Endothelial cell of umbilical vein (primary cell): ENCODE measurements around the gene ZNF219. TPM values are rescaled to one million over a fixed set of nuclear protein-coding genes. Genes with fewer than 3 reads are reported as not detected.

Experiments used
- BruUV-seq: library from RNA; stranded (reverse); fragments of 400-500 nt; replicated peaks from 2 replicates; lab custom pipeline; 2021; lab: Mats Ljungman, UMichigan
- CTCF ChIA-PET: fragments of 300-600, 350-600 bp; sonication (Branson Sonifier 250); formaldehyde crosslinking; loops from one replicate; lab custom pipeline; 2021; ENCODE audit warnings: antibody characterized with exemption, inconsistent platforms; lab: Charles Lee
- POLR2A ChIA-PET: fragments of 300-600, 350-600 bp; sonication (Branson Sonifier 250); formaldehyde crosslinking; loops from one replicate; lab custom pipeline; 2021; ENCODE audit warnings: antibody characterized with exemption, inconsistent platforms; lab: Charles Lee
- DNase-seq: peaks from one replicate; pipeline ENCODE4 v3.0.0-alpha.2; 2011; ENCODE audit warnings: low read depth, low spot score
- FAIRE-seq: peaks from 2 replicates; lab custom pipeline; 2011; peaks lifted over from hg19 to GRCh38; lab: Jason Lieb, UNC
- H2AFZ ChIP-seq: 2 replicates; pipeline ENCODE4 v1.6.0; 2012; ENCODE audit warnings: low read depth, low read length, control low read depth, inconsistent platforms
- H3K27ac ChIP-seq: 2 replicates; pipeline ENCODE4 v1.5.1; 2011; ENCODE audit warnings: low read depth, mild to moderate bottlenecking, control low read depth, low read length, moderate library complexity; ENCODE audit not compliant: insufficient read depth
- H3K27me3 ChIP-seq, 2 experiments: 2 replicates each; pipeline versions ENCODE4 v1.6.0 to v1.6.1; 2011; ENCODE audit warnings: low read length in 2 of 2, mixed read lengths in 1 of 2; ENCODE audit not compliant: control insufficient read depth in 2 of 2, insufficient read depth in 2 of 2
- H3K36me3 ChIP-seq, 2 experiments: 2 replicates in 1 of 2; 3 replicates in 1 of 2; pipeline ENCODE4 v1.5.1; 2011; ENCODE audit warnings: low read length in 2 of 2, mild to moderate bottlenecking in 1 of 2, moderate library complexity in 1 of 2; ENCODE audit not compliant: control insufficient read depth in 2 of 2, insufficient read depth in 2 of 2; ENCODE audit errors: extremely low read depth in 1 of 2
- H3K4me1 ChIP-seq: 3 replicates; pipeline ENCODE4 v1.5.1; 2011; ENCODE audit warnings: mild to moderate bottlenecking, low read length; ENCODE audit not compliant: control insufficient read depth, insufficient read depth; ENCODE audit errors: extremely low read depth
- H3K4me2 ChIP-seq: 2 replicates; pipeline ENCODE4 v1.6.1; 2011; ENCODE audit warnings: low read length, control low read depth, mixed read lengths; ENCODE audit not compliant: insufficient read depth
- H3K4me3 ChIP-seq, 3 experiments: fragments of 200-600 bp in 1 of 3; sonication (generic), shearing (Covaris generic) in 1 of 3; replicated peaks in 1 of 3; 2 replicates each; pipeline ENCODE4 v1.5.1; 2011 to 2016; ENCODE audit warnings: control low read depth in 3 of 3, low read length in 3 of 3, mild to moderate bottlenecking in 2 of 3, inconsistent platforms in 1 of 3, low read depth in 1 of 3, moderate library complexity in 1 of 3; ENCODE audit not compliant: insufficient read depth in 1 of 3
- H3K79me2 ChIP-seq: 2 replicates; pipeline ENCODE4 v1.6.0; 2012; ENCODE audit warnings: low read length, inconsistent platforms; ENCODE audit not compliant: control insufficient read depth, insufficient read depth
- H3K9ac ChIP-seq: replicated peaks from 2 replicates; pipeline ENCODE3; 2011; ENCODE audit warnings: low read length, control low read depth; ENCODE audit not compliant: insufficient read depth; ENCODE audit errors: extremely low read depth
- H3K9me1 ChIP-seq: replicated peaks from 3 replicates; pipeline ENCODE4 v1.6.0; 2011; ENCODE audit warnings: mild to moderate bottlenecking, low read length; ENCODE audit not compliant: control insufficient read depth, insufficient read depth; ENCODE audit errors: extremely low read depth
- H3K9me3 ChIP-seq: replicated peaks from 2 replicates; pipeline ENCODE4 v1.5.1; 2012; ENCODE audit warnings: low read length, inconsistent platforms; ENCODE audit not compliant: control insufficient read depth, insufficient read depth
- H4K20me1 ChIP-seq: replicated peaks from 2 replicates; pipeline ENCODE3; 2011; ENCODE audit warnings: mild to moderate bottlenecking, low read length; ENCODE audit not compliant: control insufficient read depth, insufficient read depth; ENCODE audit errors: extremely low read depth
- EZH2 ChIP-seq: IDR thresholded peaks from 2 replicates; pipeline ENCODE4 v1.6.1; 2012; ENCODE audit warnings: borderline replicate concordance, low read depth, mild to moderate bottlenecking, moderate library complexity, low read length, inconsistent platforms; ENCODE audit not compliant: severe bottlenecking
- FOS ChIP-seq: IDR thresholded peaks from 2 replicates; pipeline ENCODE4 v1.6.1; 2011; ENCODE audit warnings: mild to moderate bottlenecking, low read length, moderate library complexity, borderline replicate concordance; ENCODE audit not compliant: insufficient read depth
- GATA2 ChIP-seq: IDR thresholded peaks from 2 replicates; pipeline ENCODE4 v1.7.0; 2011; ENCODE audit warnings: low read depth, mild to moderate bottlenecking, moderate library complexity, mixed read lengths, low read length; ENCODE audit not compliant: insufficient read length, insufficient read depth
- JUN ChIP-seq: IDR thresholded peaks from 2 replicates; pipeline ENCODE4 v1.6.1; 2011; ENCODE audit warnings: borderline replicate concordance, low read depth; ENCODE audit not compliant: insufficient read length, insufficient read depth
- MYC ChIP-seq: IDR thresholded peaks from one replicate; pipeline ENCODE4 v1.6.1; 2011; ENCODE audit warnings: mild to moderate bottlenecking, low read depth, low read length
- POLR2A ChIP-seq: IDR thresholded peaks from 2 replicates; pipeline ENCODE4 v1.6.1; 2012; ENCODE audit warnings: low read depth, mild to moderate bottlenecking, control low read depth, low read length
- POLR2AphosphoS5 ChIP-seq: IDR thresholded peaks from 2 replicates; pipeline ENCODE4 v1.6.1; 2012; ENCODE audit warnings: low read depth, mild to moderate bottlenecking, control low read depth, low read length, moderate library complexity; ENCODE audit not compliant: insufficient read depth
- dilution Hi-C: fragments of 300-500 bp; cut with MboI; formaldehyde crosslinking; loops from one replicate; pipeline ENCODE4 v1.15.0; 2019; ENCODE audit warnings: low sequenced_read_pairs; ENCODE audit not compliant: extremely low pct_ligation_motif_present
- intact Hi-C: fragments of 100-400 bp; cut with micrococcal nuclease; formaldehyde crosslinking; loops from one replicate; pipeline ENCODE4 v1.10.0; 2022
- polyA plus RNA-seq, 4 experiments: library from polyadenylated mRNA; depleted of rRNA in 3 of 4; stranded (reverse) in 3 of 4; unstranded in 1 of 4; fragments of >200 nt; gene quantifications; 2 replicates each; pipeline versions ENCODE4 v1.2.1 to v1.2.3, GENCODE V29; 2011 to 2012; ENCODE audit warnings: missing spikeins in 1 of 4
- total RNA-seq: library from RNA; stranded (reverse); gene quantifications from 2 replicates; pipeline ENCODE4 v1.2.3, GENCODE V29; 2021
- TF ChIP-seq, protein P1 (sequence below), 2 donors: IDR thresholded peaks; 1 replicate in 1 of 2; 2 replicates in 1 of 2; pipeline ENCODE4 v1.5.1; 2011; ENCODE audit warnings: low read length in 2 of 2, mild to moderate bottlenecking in 2 of 2, moderate library complexity in 2 of 2, control low read depth in 1 of 2, inconsistent platforms in 1 of 2, low read depth in 1 of 2; ENCODE audit not compliant: insufficient read depth in 1 of 2; ENCODE audit errors: extremely low read depth in 1 of 2
- TF ChIP-seq, protein P2 (sequence below): IDR thresholded peaks from 2 replicates; pipeline ENCODE4 v1.6.1; 2011; ENCODE audit not compliant: insufficient read depth, insufficient read length

ZNF219 gene
- total and polyA plus RNA-seq, 2 donors (not counting 3 experiments of a cell fraction or from before 2014, with no cell fraction given) = 13.2 to 15.2 TPM

DNA sequence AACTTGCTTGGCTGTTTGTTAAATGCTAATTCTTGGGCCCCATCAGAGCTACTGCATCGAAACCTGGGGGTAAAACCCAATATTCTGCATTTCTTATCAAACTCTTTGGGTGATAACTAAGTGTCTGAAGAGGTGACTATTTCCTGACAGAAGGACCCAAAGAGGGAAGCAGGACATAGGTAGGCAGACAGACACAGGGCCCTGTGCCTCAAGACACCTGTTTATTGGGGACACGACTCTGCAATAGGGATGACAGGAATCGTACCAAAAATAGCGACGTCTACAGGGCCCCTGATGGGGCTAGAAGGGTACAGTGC, 8.6 kb downstream of the ZNF219 start:
- H3K27ac ChIP-seq = no peak overlapping the region
- no peaks in the 10 kb centered on the region for H3K27me3 ChIP-seq
- peaks cover 0 to 3% of the 10 kb centered on the region in 2 experiments for H3K36me3 ChIP-seq
- no peaks in the 10 kb centered on the region for H3K4me1 ChIP-seq
- no peak overlapping the region for H3K9ac ChIP-seq
- CTCF ChIA-PET = interaction anchor here (0.9 to 5.8 kb wide), 7 partner anchors 11 to 75 kb away, joined by 3 to 60 read pairs (median 17); partner anchors contain the start of gene ARHGEF40
- H3K9me1 ChIP-seq = no peaks in the 10 kb centered on the region
- no peak overlapping the region for H3K4me3 ChIP-seq
- H2AFZ ChIP-seq = no peak overlapping the region
- H4K20me1 ChIP-seq = no peaks in the 10 kb centered on the region
- H3K4me2 ChIP-seq = no peak overlapping the region
- TF ChIP-seq POLR2AphosphoS5 = no peak
- TF ChIP-seq JUN = no peak
- TF ChIP-seq, protein P1, sequence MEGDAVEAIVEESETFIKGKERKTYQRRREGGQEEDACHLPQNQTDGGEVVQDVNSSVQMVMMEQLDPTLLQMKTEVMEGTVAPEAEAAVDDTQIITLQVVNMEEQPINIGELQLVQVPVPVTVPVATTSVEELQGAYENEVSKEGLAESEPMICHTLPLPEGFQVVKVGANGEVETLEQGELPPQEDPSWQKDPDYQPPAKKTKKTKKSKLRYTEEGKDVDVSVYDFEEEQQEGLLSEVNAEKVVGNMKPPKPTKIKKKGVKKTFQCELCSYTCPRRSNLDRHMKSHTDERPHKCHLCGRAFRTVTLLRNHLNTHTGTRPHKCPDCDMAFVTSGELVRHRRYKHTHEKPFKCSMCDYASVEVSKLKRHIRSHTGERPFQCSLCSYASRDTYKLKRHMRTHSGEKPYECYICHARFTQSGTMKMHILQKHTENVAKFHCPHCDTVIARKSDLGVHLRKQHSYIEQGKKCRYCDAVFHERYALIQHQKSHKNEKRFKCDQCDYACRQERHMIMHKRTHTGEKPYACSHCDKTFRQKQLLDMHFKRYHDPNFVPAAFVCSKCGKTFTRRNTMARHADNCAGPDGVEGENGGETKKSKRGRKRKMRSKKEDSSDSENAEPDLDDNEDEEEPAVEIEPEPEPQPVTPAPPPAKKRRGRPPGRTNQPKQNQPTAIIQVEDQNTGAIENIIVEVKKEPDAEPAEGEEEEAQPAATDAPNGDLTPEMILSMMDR (IDR thresholded peaks at IDR 0.05; ENCODE audit: extremely low read depth in 1 of 2, insufficient read depth in 1 of 2, low read depth in 1 of 2, low read length in 2 of 2) = no peak
- no peak for TF ChIP-seq POLR2A
- TF ChIP-seq, protein P2, sequence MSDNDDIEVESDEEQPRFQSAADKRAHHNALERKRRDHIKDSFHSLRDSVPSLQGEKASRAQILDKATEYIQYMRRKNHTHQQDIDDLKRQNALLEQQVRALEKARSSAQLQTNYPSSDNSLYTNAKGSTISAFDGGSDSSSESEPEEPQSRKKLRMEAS = no peak
- TF ChIP-seq FOS = no peak
- TF ChIP-seq EZH2 = no peak
- no peak for TF ChIP-seq GATA2
- no peak for TF ChIP-seq MYC
- DNase-seq (no peak), FAIRE-seq (no peak)
- intact Hi-C loops (no loop called here), dilution Hi-C loops (no loop called here)
- H3K79me2 ChIP-seq = no peaks in the 10 kb centered on the region
- no TSS peak for BruUV-seq
- H3K9me3 ChIP-seq = no peaks in the 10 kb centered on the region
- POLR2A ChIA-PET = no interaction called here
